Raji (cell line): ENCODE data around the gene SLC6A6.

Experiments used
- POLR2A ChIP-seq: IDR thresholded peaks from 2 replicates; pipeline ENCODE4 v1.6.1; 2011; ENCODE audit warnings: low read depth, low read length, control low read depth; ENCODE audit not compliant: insufficient read depth

SLC6A6 gene

GRCh38 chr3:14386254-14386653, 16.2 kb upstream of the SLC6A6 start:
- TF ChIP-seq POLR2A, result no peak

- TF ChIP-seq POLR2A, result no peak
These were observed 14.2 kb upstream of the SLC6A6 start for GRCh38 chr3:14388201-14388600.

DNA sequence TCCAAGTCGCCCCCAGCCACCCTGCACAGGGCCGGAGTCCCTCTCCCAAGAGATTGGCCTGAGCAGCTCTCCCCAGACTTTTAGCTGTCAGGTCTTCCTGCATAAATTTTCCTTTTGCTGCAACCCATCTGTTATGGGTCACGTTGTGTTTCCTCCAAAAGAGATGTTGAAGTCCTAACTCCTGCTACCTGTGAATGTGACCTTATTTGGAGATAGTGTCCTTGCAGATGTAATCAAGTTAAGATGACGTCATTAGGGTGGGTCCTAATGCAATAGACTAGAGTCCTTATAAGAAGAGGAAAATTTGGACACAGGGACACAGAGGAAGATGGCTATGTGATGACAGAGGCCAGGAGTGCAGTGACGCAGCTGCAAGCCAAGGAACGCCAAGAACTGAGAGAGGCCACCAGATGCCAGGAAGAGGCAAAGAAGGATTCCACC, 13.2 kb upstream of the SLC6A6 start:
- no peak for TF ChIP-seq POLR2A

DNA sequence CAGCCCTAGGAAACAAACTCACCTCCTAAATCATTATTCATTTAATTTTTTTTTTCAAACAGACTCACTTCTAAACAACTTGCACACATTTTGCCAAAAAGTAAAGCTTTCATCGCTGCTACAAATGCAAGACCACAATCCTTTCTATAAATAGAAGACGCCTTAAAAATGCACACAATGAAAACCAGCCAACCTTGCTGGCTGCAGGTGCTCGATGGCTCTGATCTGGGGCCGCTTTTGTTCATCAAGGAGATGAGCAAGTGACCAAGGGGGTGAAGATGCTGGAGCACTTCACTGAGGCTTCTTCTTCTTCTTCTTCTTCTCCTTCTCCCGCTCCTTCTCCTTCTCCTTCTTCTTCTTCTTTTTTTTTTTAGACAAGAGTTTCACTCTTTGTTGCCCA, 12.7 kb upstream of the SLC6A6 start:
- TF ChIP-seq POLR2A, result no peak

DNA sequence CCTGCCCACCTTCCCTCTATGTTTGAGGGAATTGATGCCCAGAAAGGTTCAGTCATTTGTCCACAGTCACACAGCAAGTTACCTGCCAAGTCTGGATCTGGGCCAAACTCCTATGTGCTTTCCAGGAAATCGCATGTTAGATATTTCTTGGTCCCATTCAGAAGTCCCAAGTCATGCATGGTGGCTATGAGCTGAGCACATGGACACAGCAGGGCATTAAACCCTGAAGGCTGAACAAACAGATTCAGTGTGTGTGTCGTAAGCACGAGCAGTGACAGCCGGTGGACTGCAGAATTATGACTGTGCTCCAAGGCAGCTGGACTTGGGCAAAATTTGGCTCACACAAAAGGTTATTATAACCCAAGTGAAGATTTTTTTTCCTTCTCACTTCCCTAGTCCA, 11.4 kb upstream of the SLC6A6 start:
- TF ChIP-seq POLR2A, result no peak

DNA sequence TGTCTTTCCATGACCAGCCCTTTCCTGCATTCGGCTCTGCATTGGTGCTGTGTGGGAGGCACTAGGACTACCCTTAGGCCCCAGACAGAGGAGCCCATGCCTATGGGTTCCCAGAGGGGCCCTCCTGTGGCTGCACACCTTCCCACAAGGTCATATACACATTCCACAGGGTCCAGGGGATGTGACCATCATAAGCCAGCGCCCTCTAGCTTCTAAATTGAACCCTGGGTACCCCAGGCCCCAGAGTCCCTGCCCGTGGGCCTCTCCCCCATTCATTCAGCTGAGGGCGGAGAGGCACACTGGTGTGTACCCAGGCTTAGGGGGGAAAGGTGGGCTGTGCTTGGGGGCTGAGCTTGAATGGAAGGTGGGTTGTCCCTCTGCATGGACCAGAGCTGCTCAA, 10.2 kb upstream of the SLC6A6 start:
- no peak for TF ChIP-seq POLR2A

- TF ChIP-seq POLR2A, result no peak
These were observed 9.5 kb upstream of the SLC6A6 start for GRCh38 chr3:14392803-14393319.

GRCh38 chr3:14393440-14394106, 8.8 kb upstream of the SLC6A6 start:
- TF ChIP-seq POLR2A, result no peak

DNA sequence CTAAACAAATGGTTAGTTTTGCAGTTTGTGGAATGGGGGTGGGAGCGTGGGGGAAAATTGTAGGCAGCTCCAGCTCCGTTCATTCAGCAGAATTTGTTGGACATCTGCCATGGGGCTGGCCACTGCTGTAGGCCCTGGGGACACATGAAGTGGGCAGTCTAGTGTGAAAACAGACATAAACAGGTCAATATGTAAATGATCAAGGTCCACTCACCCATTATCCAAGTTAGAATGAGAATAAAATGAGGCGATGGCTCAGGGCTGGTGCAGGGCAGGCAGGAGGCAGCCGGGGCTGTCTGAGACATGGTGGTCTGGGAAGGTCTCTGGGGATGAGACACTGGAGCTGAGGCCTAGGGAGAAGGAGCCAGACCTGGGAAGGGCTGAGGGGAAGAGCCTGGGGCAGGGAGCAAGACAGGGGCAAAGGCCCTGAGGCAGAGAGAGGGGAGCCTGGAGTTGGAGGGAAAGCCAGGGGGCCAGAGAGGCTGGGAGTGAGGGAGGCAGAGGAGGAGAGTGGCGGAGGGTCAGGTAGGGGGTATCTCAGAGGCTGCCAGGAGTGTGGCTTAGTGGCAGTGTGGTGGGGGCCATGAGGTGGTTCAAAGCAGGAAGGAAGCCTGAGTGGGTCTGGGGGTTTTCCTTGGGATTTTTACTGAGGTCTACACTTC, 6.2 kb upstream of the SLC6A6 start:
- TF ChIP-seq POLR2A, result no peak

GRCh38 chr3:14397046-14397445, 5.4 kb upstream of the SLC6A6 start:
- no peak for TF ChIP-seq POLR2A

- TF ChIP-seq POLR2A, result no peak
These were observed 4.9 kb upstream of the SLC6A6 start for GRCh38 chr3:14397531-14397930.

DNA sequence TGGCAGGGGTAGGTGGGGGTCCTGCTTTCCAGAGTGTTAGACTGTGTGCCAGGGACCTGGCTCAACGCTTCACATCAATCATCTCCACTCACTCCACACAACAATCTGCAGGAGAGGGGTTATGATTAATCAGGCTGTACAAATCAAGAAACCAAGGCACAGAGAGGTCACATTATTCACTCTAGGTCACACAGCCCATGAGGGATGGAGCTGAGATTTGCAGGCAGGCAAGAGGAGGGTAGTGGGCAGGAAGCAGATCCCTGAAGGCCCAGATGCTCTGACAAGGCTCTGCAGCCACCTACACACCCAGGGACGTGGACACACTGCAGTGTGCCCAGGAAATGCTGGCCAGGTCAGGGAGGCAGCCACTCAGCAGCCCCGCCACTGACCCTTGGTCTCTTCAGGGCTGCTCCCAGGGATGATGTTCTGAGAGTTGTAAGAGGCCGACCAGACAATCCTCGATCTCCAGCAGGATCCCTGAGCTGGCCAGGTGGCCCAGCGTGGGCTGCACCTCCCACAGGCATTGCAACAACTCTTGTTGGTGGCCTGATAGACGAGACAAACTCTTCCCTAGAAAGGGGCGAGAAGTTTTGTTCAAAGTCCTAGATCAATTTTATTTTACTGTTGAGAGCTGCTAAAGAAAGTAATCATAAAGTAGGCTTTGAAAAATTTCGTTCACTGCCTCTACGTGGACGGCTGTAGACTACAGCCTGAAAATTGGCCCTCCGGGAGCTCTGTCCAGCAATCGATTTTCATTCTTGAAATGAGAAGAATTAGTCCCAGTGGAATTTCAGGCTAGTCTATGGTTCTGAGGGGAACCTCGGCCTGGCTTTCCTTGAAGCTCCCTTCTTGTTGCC, 4.2 kb upstream of the SLC6A6 start:
- no peak for TF ChIP-seq POLR2A

DNA sequence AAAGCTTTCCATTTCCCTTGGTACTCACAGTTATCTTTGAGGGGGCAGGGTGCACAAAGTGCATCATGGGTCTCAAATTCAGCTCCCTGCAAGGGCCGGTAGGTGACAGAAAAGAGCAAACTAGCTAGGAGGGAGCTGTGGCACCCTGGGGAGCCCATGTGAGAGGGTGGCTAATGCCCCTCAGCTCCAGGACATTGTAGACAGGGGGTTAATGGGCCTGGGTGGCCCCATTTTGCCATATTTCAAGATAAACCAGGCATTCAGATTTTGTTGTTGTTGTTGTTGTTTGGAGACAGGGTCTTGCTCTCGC, 3.7 kb upstream of the SLC6A6 start:
- no peak for TF ChIP-seq POLR2A

DNA sequence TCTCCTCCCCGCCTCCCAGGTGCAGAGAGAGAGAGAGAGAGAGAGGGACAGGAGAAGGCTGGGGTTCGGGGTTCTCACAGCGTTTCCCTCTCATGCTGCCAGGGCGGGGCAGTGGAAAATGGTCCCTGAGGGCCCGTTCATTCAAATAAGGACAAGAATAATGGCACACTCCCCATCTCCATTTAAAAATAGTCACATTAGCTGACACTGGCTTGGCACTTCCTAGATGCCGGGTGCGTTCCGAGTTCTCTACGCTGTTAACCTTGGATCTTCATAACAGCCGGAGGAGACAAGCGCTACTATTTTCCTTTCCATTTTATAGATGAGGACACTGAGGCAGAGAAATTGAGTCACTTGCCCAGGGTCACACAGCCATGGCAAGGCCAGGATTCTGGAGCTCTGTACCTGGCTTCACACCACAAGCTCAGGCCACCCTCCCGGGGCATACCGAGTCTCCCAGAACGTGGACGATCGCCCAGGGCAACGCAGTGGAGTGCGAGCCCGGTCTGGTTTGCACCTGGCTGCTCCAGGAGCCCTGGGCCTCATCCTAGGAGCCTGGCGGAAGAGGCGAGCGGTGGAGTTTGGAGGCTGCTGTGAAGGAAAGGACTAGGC, 608 bp upstream of the SLC6A6 start:
- no peak for TF ChIP-seq POLR2A

- TF ChIP-seq POLR2A, result no peak
These were observed 1.3 kb downstream of the SLC6A6 start for GRCh38 chr3:14403619-14404155.
